HG03103 (cell line): ENCODE results near the gene PRKCZ.

Experiments used
- ATAC-seq: cut with Tn5 transposase; IDR thresholded peaks from one replicate; pipeline ENCODE4 v1.9.1; 2021; ENCODE audit warnings: low read depth; ENCODE audit not compliant: unreplicated experiment

PRKCZ gene

DNA sequence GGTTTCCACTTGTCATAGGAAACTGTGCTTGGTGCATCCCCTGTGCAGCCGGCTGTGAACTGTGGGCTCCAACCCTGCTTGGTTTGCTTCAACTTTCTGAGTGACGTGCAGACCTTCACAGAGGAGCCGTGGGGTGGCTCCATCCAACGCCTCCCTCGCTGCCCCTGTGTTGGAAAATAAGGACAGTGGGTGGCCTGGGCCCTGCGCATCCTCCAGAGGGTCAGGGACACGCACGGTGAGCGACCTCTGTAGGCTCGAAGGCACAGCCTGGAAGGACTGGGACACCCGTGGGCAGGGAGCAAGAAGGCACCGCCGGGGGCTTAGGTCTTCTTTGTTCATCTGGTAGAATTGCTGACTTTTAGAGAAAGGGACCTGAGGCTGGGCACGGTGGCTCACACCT, 150.9 kb downstream of the PRKCZ start:
- no peak for ATAC-seq

DNA sequence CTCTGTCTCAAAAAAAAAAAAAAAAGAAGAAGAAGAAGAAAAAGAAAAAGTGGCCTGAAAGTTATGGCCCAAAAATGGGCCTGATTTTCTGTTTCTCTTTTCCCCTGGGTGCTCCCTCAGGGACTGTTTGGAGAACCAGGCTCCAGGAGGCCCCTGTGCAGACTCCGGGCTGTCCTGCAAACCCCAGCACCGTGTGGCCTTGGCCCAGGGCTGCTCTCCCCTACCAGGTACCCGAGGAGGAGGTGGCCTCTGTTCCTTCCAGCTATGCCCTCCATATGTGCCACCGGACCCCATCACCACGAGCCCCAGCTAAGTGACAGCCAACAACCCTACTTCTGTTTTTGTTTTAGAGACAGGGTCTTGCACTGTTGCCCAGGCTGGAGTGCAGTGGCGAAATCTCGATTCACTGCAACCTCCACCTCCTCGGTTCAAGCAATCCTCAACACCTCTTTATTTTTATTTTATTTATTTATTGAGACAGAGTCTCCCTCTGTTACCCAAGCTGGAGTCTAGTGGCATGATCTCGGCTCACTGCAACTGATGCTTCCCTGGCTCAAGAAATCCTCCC, 151.9 kb downstream of the PRKCZ start:
- no peak for ATAC-seq

DNA sequence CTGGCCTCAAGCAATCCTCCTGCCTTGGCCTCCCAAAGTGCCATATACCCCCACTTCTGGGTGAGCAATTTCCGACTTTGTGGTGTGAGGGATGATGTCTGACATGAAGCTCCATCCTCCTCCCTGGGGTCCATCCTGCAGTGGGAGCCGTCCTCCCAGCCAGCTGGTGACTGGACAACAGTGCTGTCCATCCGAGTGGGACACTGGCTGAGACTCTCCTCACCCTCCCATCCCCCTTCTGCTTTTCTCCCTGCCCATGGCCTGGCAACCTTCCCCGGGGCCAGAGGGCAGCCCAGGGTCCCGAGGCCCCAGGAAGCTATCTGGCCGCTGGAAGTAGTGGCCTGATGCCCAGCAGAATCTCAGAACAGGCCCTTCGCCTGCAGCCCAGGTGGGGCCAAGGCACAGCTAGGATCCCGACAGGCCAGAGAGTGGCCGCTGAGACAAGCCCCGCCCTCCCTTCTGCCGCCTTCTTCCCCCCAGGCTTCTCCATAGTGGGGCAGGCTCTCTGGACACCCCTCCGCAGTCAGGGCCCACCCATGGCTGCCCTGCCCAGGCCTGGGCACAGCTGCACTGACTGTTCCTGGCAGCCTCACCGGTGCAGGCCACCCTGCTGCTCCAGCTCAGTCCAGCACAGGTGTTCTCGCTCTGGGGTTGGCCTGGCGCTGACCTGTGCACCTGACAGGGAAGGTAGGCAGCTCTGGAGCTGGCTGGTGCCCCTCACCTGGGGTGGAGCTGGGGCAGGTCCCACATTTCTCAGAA, 152.8 kb downstream of the PRKCZ start:
- ATAC-seq, result no peak

DNA sequence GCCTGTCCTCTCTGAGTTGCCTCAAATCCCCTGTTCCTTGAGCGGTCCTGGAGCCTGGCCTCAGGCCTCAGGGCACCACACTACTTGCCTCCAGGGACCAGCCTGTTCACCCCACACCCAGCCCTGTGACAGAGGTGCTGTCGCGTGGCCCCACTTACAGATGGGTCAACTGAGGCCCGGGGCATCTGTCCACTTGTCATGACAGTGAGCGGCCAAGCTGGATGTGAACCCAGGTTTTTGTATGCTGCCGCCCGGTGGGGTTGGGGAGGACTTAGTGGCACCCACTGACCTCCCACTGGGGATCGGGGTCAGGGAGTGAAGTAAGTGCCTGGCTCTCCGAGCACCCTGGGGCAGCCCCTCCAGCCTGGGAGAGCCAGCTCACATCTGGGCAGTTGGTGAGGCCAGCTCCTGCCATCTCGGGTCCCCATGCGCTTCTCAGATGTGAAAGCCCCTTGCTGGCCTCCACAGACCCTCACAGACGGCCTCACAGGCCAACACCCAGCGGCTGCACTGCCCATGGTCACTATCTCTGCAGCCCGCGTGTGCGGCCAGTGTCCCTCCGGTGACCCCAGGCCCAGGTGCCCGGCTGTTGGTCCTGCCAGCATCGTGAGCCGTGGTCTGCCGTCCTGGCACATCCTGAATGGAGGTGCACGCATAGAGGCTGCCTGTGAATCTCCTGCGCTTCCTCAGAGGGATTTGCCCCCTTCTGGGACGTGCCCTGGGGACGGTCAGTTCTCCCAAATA, 153.6 kb downstream of the PRKCZ start:
- ATAC-seq, result no peak

DNA sequence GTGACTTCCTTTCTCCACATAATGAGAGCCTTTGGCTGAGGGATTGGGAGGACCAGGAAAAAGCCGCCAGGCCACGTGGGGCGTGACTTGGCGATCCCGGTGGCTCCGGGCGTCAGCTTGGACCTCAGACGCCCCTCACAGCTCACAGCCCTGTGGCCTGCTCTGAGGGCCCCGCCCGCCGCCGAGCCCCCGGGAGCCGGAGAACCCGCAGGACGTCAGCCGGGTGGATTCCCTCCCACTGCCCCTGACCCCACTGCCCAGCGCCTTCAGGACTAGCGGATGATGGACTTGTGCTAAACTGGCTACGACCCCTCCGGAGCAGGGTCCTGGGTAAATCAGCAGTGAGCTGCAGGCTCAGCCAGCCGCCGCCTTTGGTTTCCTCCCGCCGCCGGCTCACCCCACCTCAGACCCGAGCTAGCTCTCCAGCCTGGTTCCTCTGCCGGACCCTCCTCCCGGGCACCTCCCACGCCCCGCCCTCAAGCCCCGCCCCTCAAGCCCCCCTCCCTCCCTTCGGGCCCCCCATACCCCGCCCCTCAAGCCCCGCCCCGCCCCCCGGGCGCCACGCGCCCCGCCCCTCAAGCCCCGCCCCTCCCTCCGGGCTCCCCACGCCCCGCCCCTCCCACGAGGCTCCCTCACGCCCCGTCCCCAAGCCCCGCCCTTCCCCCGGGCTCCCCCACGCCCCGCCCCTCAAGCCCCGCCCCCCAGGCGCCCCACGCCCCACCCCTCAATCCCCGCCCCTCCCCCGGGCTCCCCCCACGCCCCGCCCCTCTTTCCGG, 154.4 kb downstream of the PRKCZ start:
- peak; percentile 32 for ATAC-seq

DNA sequence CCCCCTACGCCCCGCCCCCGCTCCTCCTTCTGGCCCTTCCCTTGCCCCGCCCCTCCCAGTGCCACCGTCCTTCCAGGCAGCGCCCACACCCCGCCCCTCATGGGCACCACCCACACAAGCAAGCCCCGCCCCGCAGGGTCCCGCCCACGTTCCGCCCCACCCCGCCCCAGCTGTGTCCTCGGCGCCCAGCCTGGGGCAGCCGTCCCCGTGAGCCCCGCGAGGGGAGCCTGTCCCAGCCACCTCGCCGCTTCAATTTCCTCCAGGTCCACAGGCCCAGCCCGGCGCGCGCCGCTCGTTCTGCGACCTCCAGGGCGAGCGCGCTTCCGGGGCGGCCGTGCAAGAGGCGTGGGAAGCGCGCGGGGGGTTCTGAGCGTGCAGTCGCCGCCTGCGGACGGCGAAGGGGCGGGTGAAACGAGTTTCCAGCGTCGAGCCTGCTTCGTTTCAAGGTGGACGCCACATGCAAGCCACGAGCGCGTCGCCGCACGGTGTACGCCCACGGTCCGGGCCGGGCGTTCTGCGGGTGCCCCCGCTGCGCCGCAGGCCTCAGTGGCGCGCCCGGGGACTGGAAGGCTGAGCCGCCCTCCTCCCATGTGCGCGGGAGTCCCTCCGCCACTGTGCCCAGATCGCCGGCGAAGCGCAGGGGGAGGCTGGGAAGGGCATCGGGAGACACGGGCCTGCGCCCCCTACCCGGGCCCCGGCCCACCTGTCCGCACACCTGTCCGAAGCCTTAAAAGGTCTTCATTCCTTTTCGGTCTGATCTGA, 155.2 kb downstream of the PRKCZ start:
- ATAC-seq, result peak; percentile 67

DNA sequence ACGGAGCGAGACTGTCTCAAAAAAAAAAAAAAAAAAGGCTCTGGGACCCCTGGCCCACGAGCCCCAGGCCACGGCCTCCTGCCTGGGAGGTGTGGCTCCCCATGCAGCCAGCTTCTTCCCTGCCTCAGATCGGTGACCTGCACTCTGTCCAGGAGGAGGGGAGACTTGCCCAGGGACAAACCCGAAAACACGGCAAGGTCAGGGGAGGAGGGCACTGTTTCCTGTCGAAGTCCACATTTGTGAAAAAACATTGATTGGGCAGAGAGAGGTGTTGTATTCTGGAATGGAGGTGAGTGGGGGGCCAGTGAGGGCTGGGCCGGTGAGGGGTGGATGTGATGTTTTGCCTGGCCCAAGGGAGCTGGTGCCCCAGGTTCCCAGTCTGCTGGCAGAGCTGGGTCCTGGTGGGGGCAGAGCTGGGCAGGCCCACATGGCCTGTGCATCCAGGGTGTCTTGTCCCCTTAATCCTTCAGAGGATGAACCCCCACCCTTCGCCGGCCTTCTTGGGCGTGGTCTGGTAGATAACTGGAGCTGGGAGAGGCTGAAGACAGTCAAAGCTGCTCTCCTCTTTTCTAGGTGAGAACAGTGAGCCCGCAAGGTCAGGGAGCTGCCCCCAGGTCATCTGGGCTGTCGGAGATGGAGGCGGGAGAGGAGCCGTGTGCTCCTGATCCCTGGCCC, 156.7 kb downstream of the PRKCZ start:
- no peak for ATAC-seq

DNA sequence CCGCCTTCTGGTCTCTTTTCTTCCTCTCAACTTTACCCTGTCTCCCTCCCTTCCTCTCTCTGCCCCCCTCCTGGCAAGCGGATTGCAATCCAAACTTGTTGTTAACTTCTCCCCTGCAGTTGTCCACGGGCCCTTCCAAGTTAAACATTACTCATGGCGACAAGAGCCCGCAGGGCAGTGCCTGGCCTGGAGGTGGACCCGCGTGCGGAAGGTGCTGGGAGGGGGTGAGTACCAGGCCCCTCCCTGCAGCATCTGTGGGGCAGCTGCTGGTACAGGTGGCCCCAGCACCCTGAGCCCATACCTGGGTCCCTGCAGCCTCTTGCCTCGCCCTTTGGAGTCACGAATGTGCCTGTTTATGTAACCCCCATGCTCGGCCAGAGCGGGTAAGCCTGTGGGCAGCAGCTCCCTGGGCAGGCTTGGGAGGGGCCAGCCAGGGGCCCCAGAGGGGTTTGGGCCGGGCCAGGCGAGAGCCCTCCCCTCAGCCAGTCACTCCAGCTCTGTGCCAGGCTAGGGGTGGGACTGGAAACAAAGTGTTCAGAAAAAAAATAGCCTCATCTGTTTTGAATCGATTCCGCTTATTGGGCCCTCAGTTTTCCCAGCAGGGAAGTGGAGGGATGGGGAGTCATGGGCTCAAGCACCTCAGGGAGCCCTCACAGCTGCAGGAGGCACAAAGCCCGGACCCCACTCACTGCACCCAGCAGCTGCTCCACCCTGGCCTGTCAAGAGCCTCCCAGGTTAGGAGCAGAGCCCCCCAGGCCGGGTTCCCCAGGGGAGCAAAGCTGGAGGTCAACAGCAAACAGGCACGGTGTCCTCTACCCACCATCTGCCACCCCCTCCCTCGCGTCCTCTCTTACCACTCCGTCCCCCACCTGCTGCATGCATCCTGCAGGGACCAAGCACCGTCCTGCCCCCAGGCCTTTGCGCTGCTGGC, 158.4 kb downstream of the PRKCZ start:
- ATAC-seq, result no peak

DNA sequence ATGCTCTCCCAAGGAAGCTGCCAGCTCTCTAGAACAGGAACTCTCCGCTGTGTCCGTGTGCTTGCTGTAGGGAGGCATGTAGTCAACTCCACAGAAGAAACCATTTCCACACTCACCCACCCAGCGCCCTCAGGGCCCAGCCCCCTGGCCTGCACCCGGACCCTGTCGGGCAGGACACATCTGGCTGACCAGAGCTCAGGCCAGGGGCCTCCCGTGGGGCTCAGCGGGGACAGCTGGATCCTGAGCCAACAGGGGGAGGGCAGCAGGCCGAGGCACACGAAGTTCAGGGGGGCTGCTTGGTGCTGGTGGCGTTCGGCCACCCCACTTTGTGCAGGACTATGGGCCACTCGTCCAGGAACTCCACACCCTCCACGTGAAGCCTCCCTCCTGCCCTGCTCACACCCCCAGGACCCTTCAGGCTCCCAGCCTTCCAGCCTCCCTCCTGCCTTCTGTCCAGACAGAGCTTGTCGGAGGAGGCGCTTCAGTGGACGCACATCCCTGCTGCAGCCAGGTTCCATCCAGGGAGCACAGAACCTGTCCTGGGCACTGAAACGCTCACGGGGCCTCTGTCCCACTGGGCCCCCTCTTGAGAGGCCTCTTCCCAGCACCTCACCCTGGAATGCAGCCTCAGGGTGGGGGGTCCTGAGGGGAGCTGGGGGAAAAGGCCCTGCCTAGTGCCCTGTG, 159.3 kb downstream of the PRKCZ start:
- no peak for ATAC-seq

DNA sequence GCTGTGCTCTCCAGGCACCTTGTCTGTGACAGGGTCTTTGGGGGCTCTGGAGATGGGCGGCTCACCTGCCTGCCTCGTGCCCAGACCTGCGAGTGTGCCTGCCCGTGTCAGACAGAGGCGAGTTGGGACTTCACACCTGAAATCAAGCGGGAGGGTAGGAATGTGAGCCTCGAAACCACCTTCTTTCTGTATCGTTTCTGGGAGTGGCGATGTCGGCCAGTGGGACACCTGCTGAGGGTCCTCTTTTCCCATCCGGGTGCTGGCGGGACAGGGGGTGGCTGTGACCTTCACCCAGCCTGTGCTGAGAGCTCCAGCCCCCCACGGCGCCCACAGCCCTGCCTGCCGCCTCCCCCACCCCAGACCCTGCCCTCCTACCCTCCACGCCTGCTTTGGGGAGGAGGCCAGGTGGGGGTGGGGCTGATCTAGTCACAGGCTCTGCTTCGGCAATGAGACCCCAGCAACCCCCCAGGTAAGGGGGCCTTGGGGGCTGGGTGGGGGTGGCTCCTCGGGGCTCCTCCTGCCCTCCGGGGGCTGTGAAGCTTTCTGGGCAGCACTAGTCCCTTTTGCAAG, 160.0 kb downstream of the PRKCZ start:
- ATAC-seq, result no peak

DNA sequence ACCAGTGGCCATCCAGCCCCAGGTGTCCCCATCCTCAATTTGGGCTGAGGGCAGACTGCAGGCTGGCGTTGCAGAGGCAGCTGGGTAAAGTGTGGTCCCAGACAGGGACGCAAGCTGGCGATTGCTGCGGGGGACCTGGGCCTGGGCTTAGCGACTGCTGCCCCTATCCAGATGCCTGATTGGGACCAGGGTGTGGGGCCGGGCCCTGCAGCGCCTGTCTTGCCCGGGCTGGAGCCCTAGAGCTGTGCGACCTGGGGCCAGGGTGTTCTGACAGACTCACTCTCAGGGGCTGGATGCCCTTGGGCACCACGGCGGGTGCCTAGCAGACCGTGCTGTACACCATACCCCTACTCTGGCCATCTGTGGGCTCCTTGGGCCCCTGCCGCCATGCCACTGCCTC, 160.6 kb downstream of the PRKCZ start:
- ATAC-seq, result no peak

DNA sequence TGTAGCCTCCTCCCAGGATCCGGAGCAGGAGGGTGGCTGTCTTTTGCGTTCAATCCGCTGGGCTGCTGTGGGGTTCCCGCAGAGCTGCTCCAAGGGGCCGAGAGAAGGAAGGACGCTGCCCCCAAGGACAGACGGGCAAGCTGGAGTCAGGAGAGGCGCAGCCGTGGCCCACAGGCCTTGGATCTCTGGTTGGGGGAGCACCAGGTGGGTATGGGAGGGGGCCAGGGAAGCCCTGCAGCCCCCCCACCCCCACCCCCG, 162.0 kb downstream of the PRKCZ start:
- ATAC-seq, result no peak

DNA sequence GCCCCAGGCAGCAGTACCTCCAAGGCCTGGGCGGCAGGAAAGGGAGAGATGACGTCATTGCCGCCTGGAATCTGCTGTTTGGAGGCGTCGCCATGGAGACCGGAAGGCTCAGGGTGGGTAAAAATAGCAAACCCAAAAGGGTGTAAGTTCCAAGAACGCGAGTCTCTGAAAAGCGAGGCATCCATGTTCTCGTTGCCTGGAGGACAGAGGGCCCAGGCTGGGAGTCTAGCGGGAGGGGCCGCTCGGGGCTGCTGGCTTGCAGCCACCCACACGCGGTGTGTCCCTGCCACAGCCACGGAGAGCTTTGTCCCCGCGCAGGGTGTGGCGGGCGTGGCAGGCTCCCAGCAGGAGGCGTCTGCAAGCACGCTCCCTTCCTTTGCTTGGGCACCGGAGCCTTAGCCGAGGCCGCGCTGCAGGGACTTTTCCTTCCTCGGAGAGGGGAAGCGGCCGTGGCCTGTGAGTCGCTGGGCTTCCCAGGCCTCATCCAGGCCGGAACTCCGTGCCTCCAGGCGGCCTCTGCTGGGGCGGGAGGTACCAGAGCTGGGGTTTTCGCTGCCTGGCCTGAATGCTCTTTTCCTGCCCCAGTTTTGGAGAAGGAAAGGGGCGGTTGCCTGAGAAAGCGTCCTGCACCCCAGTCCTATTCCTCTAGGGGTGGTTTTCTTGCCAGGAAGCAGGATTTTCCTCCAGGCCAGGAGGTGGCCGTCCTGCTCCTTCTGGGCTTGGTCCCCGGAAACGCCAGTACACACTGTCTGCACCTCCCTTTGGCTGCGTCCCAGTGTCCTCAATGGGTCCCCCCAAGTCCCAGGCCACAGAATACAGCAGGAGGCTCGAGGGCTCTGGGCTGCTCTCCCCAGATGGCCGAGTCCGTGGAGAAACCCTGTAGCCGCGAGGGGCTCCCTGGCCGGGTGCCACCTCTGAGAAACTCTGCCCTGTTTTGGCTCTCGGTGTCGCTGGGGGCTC, 162.6 kb downstream of the PRKCZ start:
- ATAC-seq, result no peak

DNA sequence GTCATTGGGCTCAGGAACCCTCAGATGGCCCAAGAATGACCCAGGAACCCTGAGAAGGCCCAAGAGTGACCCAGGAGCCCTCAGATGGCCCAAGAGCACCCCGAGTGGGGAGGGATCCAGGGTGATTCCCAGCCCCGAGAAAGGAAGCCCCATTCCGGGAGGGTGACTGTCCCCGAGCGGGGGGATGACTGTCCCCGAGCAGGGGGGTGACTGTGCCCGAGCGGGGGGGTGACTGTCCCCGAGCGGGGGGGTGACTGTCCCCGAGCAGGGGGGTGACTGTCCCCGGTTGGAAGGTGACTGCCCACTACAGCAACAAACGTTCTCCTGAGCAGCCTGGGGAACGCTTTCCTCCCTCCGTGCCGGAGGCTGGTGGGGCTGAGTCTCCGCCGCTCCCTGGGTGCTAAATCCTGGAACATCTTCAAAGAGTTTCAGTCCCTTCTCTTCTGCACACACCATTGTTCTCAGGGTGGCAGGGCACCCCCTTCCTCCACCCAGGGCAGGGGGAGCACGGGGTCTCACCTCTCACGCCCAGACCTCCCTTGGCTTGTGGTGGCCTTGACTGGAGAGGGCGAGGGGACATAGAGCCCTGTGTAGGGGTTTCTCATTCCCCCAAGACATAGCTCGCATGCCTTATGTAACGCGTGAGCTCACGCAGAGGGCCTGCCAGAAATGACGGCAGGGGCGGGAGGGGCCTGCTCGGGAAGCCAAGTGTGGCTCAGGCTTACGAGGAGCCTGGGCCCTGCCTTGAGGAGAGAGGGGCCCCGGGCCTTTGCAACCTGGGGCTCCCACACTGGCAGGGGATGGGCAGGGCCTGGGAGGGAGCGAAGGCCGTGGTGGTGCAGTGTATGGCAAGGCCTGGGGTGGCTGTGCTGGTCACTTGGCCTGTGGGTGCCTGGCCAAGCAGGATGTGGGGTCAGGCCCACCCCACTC, 163.6 kb downstream of the PRKCZ start:
- no peak for ATAC-seq

DNA sequence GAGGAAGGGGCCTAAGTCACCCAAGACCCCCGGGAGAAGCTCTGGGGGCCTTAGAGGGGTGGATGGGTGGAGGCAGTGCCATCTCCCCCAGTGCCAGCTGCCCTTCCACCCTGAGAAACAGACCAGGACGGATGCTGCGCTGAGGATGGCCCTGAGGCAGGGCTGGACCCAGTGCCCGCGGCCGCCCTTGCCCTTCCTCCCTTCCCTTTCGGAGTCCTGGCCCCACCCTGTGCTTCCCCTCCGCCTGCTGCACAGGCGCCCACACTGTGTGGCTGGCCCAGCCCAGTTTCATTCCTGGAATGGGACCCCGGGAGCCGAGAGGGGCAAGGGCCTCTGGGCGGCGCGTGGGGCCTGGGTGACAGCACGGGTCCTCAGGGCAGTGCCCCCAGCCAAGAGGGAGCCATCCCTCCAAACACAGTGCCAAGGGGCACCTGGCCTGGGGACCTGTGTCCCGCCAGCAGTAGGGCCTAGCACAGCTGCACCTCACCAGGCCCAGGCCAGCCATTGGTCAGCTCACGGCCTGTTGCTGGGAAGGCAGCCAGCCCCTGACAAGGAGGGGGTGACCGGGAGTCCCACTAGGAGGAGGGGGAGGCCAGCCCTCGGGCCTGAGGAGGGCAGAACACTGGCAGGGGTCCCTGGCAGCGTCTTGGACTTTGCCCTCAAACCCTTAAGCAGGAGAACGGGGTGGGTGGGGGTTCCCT, 164.5 kb downstream of the PRKCZ start:
- ATAC-seq, result no peak
